Stimulated activated CD8-positive, alpha-beta memory T cell treated with anti-CD3 and anti-CD28 coated beads, Interleukin-2, amount 100 ng/mL, for 48 hours (primary cell): ENCODE measurements around the gene PPDPF.

ENCODE experiments used
- DNase-seq, 2 donors: peaks; one replicate each; pipeline ENCODE4 v3.0.0-alpha.2; 2020; ENCODE audit warnings: low read depth in 2 of 2

The PPDPF gene

GRCh38 chr20:63487781-63488241 is 32.8 kb upstream of the PPDPF start:
- DNase-seq, result no peak

- no peak for DNase-seq
Observed at GRCh38 chr20:63488315-63489251, 32.0 kb upstream of the PPDPF start.

DNA sequence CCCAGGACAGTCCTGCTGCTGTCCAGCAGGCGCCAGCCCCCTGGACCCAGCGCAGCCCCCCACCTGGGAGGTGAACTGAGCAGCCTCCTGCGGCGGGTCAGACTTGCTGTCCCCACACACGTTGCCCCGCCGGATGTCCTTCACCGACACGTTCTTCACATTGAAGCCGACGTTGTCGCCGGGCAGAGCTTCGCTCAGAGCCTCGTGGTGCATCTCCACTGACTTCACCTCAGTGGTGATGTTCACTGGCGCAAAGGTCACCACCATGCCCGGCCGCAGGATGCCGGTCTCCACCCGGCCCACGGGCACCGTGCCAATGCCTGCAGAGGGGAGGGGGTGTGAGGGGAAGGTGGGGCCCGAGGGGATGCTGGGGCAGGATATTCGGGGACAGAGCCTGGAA is 30.1 kb upstream of the PPDPF start:
- DNase-seq, result no peak

- DNase-seq, result no peak
Observed at GRCh38 chr20:63491078-63491477, 29.5 kb upstream of the PPDPF start.

GRCh38 chr20:63491635-63492230 is 28.8 kb upstream of the PPDPF start:
- no peak for DNase-seq

- DNase-seq, result no peak
Observed at GRCh38 chr20:63492518-63492917, 28.0 kb upstream of the PPDPF start.

GRCh38 chr20:63492982-63493381 is 27.6 kb upstream of the PPDPF start:
- no peak for DNase-seq

DNA sequence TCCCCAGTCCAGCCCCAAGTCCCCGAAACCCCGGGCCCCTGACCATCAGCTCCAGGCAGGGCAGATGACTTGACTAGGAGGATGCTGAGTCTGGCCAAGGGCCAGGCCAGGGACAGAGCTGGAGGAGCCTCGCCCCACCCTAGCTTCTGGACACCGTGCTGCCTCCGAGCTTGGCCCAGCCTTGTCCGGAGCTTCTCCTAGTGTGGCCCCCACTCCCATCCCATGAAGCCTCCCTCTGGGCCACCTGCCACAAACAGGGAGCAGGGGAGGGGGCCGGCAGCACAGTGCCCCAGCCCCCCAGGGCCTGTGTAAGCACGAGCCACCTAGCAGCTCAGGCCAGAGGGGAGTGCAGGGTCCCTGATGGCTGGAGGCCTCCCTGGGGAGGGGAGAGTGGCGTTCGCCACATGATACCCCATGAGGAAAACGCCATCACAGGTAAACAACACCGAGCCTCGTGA is 27.0 kb upstream of the PPDPF start:
- DNase-seq, result no peak

GRCh38 chr20:63494084-63494419 is 26.5 kb upstream of the PPDPF start:
- DNase-seq, result no peak

GRCh38 chr20:63494420-63495166 is 26.0 kb upstream of the PPDPF start:
- DNase-seq, result no peak

GRCh38 chr20:63495167-63495720 is 25.3 kb upstream of the PPDPF start:
- no peak for DNase-seq

- DNase-seq, result peak; percentile 58 to 71
Observed at GRCh38 chr20:63495741-63496595, 24.6 kb upstream of the PPDPF start.

GRCh38 chr20:63496596-63497120 is 23.9 kb upstream of the PPDPF start:
- no peak for DNase-seq

- DNase-seq, result no peak
Observed at GRCh38 chr20:63497138-63497945, 23.2 kb upstream of the PPDPF start.

GRCh38 chr20:63497946-63498935 is 22.3 kb upstream of the PPDPF start:
- no peak for DNase-seq

DNA sequence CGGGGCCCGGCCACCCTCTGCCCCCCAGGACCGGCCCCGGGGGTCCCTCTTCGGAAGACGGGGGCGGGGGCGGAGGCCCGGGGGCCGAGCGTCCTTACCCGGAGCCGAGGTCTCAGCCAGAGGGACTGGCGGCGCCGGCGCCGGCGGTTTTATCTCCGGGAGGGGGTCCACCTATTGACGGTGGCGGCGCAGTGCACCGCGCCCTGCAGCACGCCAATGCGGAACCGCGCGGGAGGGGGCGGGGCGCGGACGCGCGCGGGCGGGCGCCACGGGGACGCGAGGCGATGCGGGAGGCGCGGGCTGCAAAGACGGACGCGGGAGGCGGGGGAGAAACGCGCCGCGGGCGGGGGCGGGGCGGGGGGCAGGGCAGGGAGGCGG is 21.6 kb upstream of the PPDPF start, which contains the start of gene EEF1A2:
TSS of gene EEF1A2 (minus strand) at position 124 of the 378 bp plus-strand sequence. CDS start 1,320 bp downstream, outside the sequence.
- no peak for DNase-seq

- DNase-seq, result no peak
Observed at GRCh38 chr20:63499338-63499969, 21.1 kb upstream of the PPDPF start.
